ENCODE measurements around the gene TIMM13.

DNA sequence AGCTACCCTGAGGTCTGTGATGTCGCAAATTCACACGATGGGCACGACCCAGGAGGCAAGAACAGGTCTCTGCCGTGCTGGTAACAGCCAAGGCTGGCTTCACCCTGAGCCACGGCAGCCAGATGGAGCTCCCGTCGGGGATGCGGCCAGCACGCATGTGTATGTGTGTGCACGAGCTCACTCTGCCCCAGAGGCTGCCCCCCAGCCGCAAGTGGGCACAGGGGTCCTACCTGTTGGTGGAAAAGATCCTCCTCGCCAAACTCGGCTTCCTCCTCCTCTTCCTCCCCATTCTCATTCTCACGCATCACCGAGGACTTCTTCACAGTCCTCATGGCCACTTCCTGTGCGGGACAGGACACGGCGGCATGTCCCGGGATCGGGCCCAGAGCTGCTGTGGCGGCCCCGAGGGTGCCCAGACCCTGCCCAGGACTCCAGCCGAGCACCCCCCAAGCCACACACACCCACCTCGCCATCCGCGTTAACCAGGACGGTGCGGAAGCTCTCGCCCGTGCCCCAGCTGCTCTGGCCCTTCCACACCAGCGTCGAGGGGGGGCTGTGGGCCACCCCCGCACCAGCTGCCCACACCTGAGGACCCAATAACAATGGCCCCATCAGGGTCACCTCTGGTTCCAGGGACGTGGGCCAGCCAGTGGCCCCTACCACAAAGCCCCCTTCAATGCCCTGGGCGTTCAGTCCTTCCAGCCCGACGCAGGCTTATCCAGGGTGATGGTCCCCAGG is 4.1 kb upstream of the TIMM13 start:
- no peak for TF ChIP-seq USF2 (IDR thresholded peaks at IDR 0.05)
- no peak for TF ChIP-seq RFX5 (IDR thresholded peaks at IDR 0.05)
- TF ChIP-seq MAZ (IDR thresholded peaks at IDR 0.05; ENCODE audit: borderline replicate concordance, low read depth, low read length), result no peak
- TF ChIP-seq, protein P1, sequence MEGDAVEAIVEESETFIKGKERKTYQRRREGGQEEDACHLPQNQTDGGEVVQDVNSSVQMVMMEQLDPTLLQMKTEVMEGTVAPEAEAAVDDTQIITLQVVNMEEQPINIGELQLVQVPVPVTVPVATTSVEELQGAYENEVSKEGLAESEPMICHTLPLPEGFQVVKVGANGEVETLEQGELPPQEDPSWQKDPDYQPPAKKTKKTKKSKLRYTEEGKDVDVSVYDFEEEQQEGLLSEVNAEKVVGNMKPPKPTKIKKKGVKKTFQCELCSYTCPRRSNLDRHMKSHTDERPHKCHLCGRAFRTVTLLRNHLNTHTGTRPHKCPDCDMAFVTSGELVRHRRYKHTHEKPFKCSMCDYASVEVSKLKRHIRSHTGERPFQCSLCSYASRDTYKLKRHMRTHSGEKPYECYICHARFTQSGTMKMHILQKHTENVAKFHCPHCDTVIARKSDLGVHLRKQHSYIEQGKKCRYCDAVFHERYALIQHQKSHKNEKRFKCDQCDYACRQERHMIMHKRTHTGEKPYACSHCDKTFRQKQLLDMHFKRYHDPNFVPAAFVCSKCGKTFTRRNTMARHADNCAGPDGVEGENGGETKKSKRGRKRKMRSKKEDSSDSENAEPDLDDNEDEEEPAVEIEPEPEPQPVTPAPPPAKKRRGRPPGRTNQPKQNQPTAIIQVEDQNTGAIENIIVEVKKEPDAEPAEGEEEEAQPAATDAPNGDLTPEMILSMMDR (IDR thresholded peaks at IDR 0.05), result no peak
- TF ChIP-seq POLR2A (IDR thresholded peaks at IDR 0.05; ENCODE audit: low read length), result no peak
- TF ChIP-seq REST (IDR thresholded peaks at IDR 0.05), result no peak
- no peak for TF ChIP-seq RNF2 (IDR thresholded peaks at IDR 0.05; ENCODE audit: borderline replicate concordance, low read depth)
- TF ChIP-seq JUN (IDR thresholded peaks at IDR 0.05), result no peak
- no peak for TF ChIP-seq BHLHE40 (IDR thresholded peaks at IDR 0.05; ENCODE audit: low read depth, low read length)
- TF ChIP-seq ZFP36 (IDR thresholded peaks at IDR 0.05; ENCODE audit: borderline replicate concordance, partially characterized antibody), result no peak
- TF ChIP-seq MAX (IDR thresholded peaks at IDR 0.05), result no peak
